Measurements from ENCODE around the gene TM9SF3.

Gene TM9SF3

GRCh38 chr10:96622013-96622787 lies 35.4 kb upstream of the TM9SF3 start:
- in situ Hi-C loops (cut with MboI; ENCODE audit: low pct_unique_long_range_greater_than_20kb, low sequenced_read_pairs, unreplicated experiment): no loop called here
- TF ChIP-seq, protein P1, sequence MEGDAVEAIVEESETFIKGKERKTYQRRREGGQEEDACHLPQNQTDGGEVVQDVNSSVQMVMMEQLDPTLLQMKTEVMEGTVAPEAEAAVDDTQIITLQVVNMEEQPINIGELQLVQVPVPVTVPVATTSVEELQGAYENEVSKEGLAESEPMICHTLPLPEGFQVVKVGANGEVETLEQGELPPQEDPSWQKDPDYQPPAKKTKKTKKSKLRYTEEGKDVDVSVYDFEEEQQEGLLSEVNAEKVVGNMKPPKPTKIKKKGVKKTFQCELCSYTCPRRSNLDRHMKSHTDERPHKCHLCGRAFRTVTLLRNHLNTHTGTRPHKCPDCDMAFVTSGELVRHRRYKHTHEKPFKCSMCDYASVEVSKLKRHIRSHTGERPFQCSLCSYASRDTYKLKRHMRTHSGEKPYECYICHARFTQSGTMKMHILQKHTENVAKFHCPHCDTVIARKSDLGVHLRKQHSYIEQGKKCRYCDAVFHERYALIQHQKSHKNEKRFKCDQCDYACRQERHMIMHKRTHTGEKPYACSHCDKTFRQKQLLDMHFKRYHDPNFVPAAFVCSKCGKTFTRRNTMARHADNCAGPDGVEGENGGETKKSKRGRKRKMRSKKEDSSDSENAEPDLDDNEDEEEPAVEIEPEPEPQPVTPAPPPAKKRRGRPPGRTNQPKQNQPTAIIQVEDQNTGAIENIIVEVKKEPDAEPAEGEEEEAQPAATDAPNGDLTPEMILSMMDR (IDR thresholded peaks at IDR 0.05; ENCODE audit: extremely low read depth, insufficient read depth, missing control alignments): no peak

GRCh38 chr10:96619796-96620773 lies 33.3 kb upstream of the TM9SF3 start:
- no peak for DNase-seq (ENCODE audit: low spot score)

More at GRCh38 chr10:96622013-96622787, 35.4 kb upstream of the TM9SF3 start:
- DNase-seq (ENCODE audit: low spot score): no peak

GRCh38 chr10:96619120-96619519 lies 32.3 kb upstream of the TM9SF3 start:
- no peak for DNase-seq (ENCODE audit: low spot score)
- TF ChIP-seq, protein P1 (IDR thresholded peaks at IDR 0.05; ENCODE audit: extremely low read depth, insufficient read depth, missing control alignments): no peak
- in situ Hi-C loops (cut with MboI; ENCODE audit: low pct_unique_long_range_greater_than_20kb, low sequenced_read_pairs, unreplicated experiment): no loop called here

More at GRCh38 chr10:96619796-96620773, 33.3 kb upstream of the TM9SF3 start:
- in situ Hi-C loops (cut with MboI; ENCODE audit: low pct_unique_long_range_greater_than_20kb, low sequenced_read_pairs, unreplicated experiment): no loop called here
- TF ChIP-seq, protein P1 (IDR thresholded peaks at IDR 0.05; ENCODE audit: extremely low read depth, insufficient read depth, missing control alignments): no peak

- DNase-seq (ENCODE audit: low spot score): no peak
- TF ChIP-seq, protein P1 (IDR thresholded peaks at IDR 0.05; ENCODE audit: extremely low read depth, insufficient read depth, missing control alignments): no peak
- in situ Hi-C loops (cut with MboI; ENCODE audit: low pct_unique_long_range_greater_than_20kb, low sequenced_read_pairs, unreplicated experiment): no loop called here
Observed at GRCh38 chr10:96618653-96619052, 31.8 kb upstream of the TM9SF3 start.

GRCh38 chr10:96616961-96617360 lies 30.1 kb upstream of the TM9SF3 start:
- TF ChIP-seq, protein P1 (IDR thresholded peaks at IDR 0.05; ENCODE audit: extremely low read depth, insufficient read depth, missing control alignments): no peak
- in situ Hi-C loops (cut with MboI; ENCODE audit: low pct_unique_long_range_greater_than_20kb, low sequenced_read_pairs, unreplicated experiment): no loop called here
- DNase-seq (ENCODE audit: low spot score): no peak

GRCh38 chr10:96614515-96614914 lies 27.7 kb upstream of the TM9SF3 start:
- in situ Hi-C loops (cut with MboI; ENCODE audit: low pct_unique_long_range_greater_than_20kb, low sequenced_read_pairs, unreplicated experiment): no loop called here
- TF ChIP-seq, protein P1 (IDR thresholded peaks at IDR 0.05; ENCODE audit: extremely low read depth, insufficient read depth, missing control alignments): no peak
- no peak for DNase-seq (ENCODE audit: low spot score)
